ENCODE results near the gene LRRC36. TPM values are rescaled to one million over a fixed set of nuclear protein-coding genes. Genes with fewer than 3 reads are reported as not detected.

Gene LRRC36
- total and polyA plus RNA-seq, 2 of the 8 experiments (the other 6 are each of a cell fraction or from before 2014, with no cell fraction given), result 0.15 TPM; not detected in 1

- no peak overlapping the region for H3K18ac ChIP-seq (ENCODE audit: extremely low read depth, low read length)
- H4K5ac ChIP-seq (ENCODE audit: insufficient read length, low read depth, low read length), result no peak overlapping the region
- ChIA-PET CTCF (ENCODE audit: partially characterized antibody) (no interaction called here), POLR2A (ENCODE audit: partially characterized antibody) (no interaction called here)
- FAIRE-seq (no peak), DNase-seq (ENCODE audit: low read depth in 1 of 2, low spot score in 2 of 2) (no peak)
- no peak overlapping the region for H3K4me3 ChIP-seq (ENCODE audit: extremely low read depth in 1 of 4, insufficient read depth in 2 of 4, low read depth in 3 of 4, low read length in 4 of 4)
- no peak overlapping the region for H4K91ac ChIP-seq (replicated peaks; ENCODE audit: insufficient read length, low read length)
- H2BK20ac ChIP-seq (ENCODE audit: low read length), result no peak overlapping the region
- H3K23me2 ChIP-seq (ENCODE audit: low read depth, low read length), result no peaks in the 10 kb centered on the region
- no peaks in the 10 kb centered on the region for H3K9me3 ChIP-seq (ENCODE audit: insufficient read depth in 2 of 2, low read depth in 1 of 2, low read length in 1 of 2)
- H3K56ac ChIP-seq (replicated peaks; ENCODE audit: insufficient read length, low read depth, low read length), result no peak overlapping the region
- H4K20me1 ChIP-seq (replicated peaks in 1 of 2; ENCODE audit: control insufficient read depth in 1 of 2, insufficient read depth in 2 of 2, low read length in 2 of 2), result no peaks in the 10 kb centered on the region
- no peak overlapping the region for H3K14ac ChIP-seq (ENCODE audit: insufficient read length)
- no peak overlapping the region for H2BK15ac ChIP-seq (ENCODE audit: low read length)
- H3K27ac ChIP-seq (ENCODE audit: low read depth, low read length), result no peak overlapping the region
- no peak overlapping the region for H3K4ac ChIP-seq (replicated peaks; ENCODE audit: insufficient read length, low read depth, low read length)
- H2BK5ac ChIP-seq (ENCODE audit: low read depth, low read length), result no peak overlapping the region
- H3K4me2 ChIP-seq (ENCODE audit: insufficient read depth in 1 of 2, low read depth in 2 of 2, low read length in 2 of 2), result no peak overlapping the region
- H2BK12ac ChIP-seq (ENCODE audit: low read depth, low read length), result no peak overlapping the region
- 88% methylated on average over 4 of the region's 4 CpGs; no CpG with 5 or more reads in 1 of the 2 experiments for WGBS, 2 experiments (ENCODE audit: extremely low coverage in 1 of 2, insufficient coverage in 1 of 2, insufficient read length in 1 of 2, insufficient replicate concordance in 2 of 2, low coverage in 1 of 2, low lambda C conversion rate in 2 of 2, missing lambda C conversion rate in 1 of 2)
- H2BK120ac ChIP-seq (replicated peaks; ENCODE audit: low read depth, low read length), result no peak overlapping the region
- no peak overlapping the region for H2AK5ac ChIP-seq (ENCODE audit: low read depth, low read length)
- no peaks in the 10 kb centered on the region for H3K4me1 ChIP-seq (replicated peaks in 1 of 4; ENCODE audit: control insufficient read depth in 3 of 4, insufficient read depth in 4 of 4, low read length in 3 of 4)
- H3K23ac ChIP-seq (ENCODE audit: insufficient read length), result no peak overlapping the region
- no peak overlapping the region for H2AFZ ChIP-seq (ENCODE audit: low read length)
- H4K8ac ChIP-seq (ENCODE audit: extremely low read depth, insufficient read depth, low read length), result no peak overlapping the region
- no peaks in the 10 kb centered on the region for H3K36me3 ChIP-seq (ENCODE audit: control insufficient read depth in 2 of 4, insufficient read depth in 4 of 4, low read length in 3 of 4)
- no peaks in the 10 kb centered on the region for H3K79me2 ChIP-seq (ENCODE audit: control insufficient read depth in 1 of 2, insufficient read depth in 2 of 2, low read length in 2 of 2)
- no peaks in the 10 kb centered on the region for H3K79me1 ChIP-seq (ENCODE audit: low read depth, low read length)
- no peak overlapping the region for H3K9ac ChIP-seq (replicated peaks in 1 of 4; ENCODE audit: extremely low read depth in 1 of 4, low read depth in 3 of 4, low read length in 3 of 4)
- H3K27me3 ChIP-seq (replicated peaks in 1 of 4; ENCODE audit: control insufficient read depth in 3 of 4, extremely low read depth in 1 of 4, insufficient read depth in 3 of 4, low read length in 3 of 4), result no peaks in the 10 kb centered on the region
- TF ChIP-seq EP300 (IDR thresholded peaks at IDR 0.05; ENCODE audit: borderline replicate concordance in 1 of 2, low read depth in 2 of 2, low read length in 2 of 2) (no peak), SP2 (IDR thresholded peaks at IDR 0.05; ENCODE audit: low read length) (no peak), BACH1 (IDR thresholded peaks at IDR 0.05; ENCODE audit: low read length) (no peak), RNF2 (IDR thresholded peaks at IDR 0.05; ENCODE audit: borderline replicate concordance, low read depth, low read length, missing control alignments, poor library complexity, severe bottlenecking) (no peak), PHF8 (conservative IDR thresholded peaks at IDR 0.05; ENCODE audit: low read depth, low read length) (no peak), SIX5 (IDR thresholded peaks at IDR 0.05; ENCODE audit: low read depth, low read length) (no peak), CBX8 (IDR thresholded peaks at IDR 0.05; ENCODE audit: borderline replicate concordance, low read depth, low read length) (no peak), MAFK (IDR thresholded peaks at IDR 0.05; ENCODE audit: low read depth, low read length) (no peak), YY1 (IDR thresholded peaks at IDR 0.05; ENCODE audit: low read depth, low read length) (no peak), ASH2L (IDR thresholded peaks at IDR 0.05; ENCODE audit: low read length) (no peak), TAF7 (optimal IDR thresholded peaks at IDR 0.05; ENCODE audit: borderline replicate concordance, low read depth, low read length) (no peak), HDAC6 (IDR thresholded peaks at IDR 0.05; ENCODE audit: low read depth, low read length) (no peak), POLR2AphosphoS5 (IDR thresholded peaks at IDR 0.05; ENCODE audit: low read depth, low read length) (no peak), TEAD4 (IDR thresholded peaks at IDR 0.05; ENCODE audit: low read depth, low read length) (no peak), BCL11A (IDR thresholded peaks at IDR 0.05; ENCODE audit: low read depth in 2 of 2, low read length in 2 of 2) (no peak), RFX5 (IDR thresholded peaks at IDR 0.05; ENCODE audit: borderline replicate concordance, low read depth, low read length) (no peak)
Measured at GRCh38 chr16:67342616-67343015, 16.0 kb downstream of the LRRC36 start.
